Stimulated activated CD4-positive, alpha-beta T cell treated with anti-CD3 and anti-CD28 coated beads, Interleukin-12 subunit alpha, Interleukin-12 subunit beta, amount 100 ng/mL, for 4 hours (primary cell): ENCODE data around the gene SARM1.
"Not testable (repeated sequence)": the region's sequence is repeated elsewhere in the genome, so short reads cannot be mapped to it uniquely, and the experiment has no call there.

Experiments used
- DNase-seq: peaks from one replicate; pipeline ENCODE4 v3.0.0-alpha.2; 2020

SARM1 gene

DNA sequence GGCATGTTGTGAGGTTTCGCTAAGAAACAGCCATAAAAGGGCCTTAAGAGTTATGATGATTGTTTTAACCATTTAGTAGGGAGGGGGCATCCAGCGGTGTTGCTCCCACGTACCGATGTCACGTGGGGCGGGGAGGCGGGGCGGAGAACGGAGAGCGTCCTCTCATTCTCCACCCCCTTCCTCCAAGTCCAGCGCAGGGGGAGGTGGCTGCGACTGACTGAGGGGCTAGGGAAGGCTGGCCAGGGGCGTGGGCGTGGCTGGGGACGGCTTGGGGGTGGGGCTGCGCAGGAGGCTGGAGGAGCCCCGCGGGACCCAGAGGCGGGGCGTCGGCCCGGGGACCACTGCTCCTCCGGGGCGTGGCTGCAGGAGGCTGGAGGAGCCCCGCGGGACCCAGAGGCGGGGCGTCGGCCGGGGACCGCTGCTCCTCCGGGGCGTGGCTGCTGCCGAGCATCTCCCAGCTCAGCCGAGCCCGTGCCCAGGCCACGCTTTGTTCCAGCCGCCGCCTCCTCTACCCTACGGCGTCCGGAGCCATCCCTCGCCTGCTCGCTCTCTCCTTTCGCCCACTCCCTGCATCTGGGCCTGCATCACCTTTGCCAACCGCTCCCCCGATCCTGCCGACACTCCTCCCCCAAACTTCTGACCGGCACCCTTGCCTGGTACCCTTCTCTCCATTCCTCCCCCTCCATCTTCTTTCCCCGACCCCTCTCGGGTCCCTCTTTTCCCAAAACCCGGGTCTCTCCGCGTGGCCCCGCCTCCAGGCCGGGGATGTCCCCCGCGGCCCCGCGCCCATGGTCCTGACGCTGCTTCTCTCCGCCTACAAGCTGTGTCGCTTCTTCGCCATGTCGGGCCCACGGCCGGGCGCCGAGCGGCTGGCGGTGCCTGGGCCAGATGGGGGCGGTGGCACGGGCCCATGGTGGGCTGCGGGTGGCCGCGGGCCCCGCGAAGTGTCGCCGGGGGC lies at the start of gene SARM1:
TSS of gene SARM1 (plus strand) at position 450 of the 958 bp plus-strand sequence. CDS start at position 789, 339 bp downstream.
- DNase-seq = peak; percentile 80

DNA sequence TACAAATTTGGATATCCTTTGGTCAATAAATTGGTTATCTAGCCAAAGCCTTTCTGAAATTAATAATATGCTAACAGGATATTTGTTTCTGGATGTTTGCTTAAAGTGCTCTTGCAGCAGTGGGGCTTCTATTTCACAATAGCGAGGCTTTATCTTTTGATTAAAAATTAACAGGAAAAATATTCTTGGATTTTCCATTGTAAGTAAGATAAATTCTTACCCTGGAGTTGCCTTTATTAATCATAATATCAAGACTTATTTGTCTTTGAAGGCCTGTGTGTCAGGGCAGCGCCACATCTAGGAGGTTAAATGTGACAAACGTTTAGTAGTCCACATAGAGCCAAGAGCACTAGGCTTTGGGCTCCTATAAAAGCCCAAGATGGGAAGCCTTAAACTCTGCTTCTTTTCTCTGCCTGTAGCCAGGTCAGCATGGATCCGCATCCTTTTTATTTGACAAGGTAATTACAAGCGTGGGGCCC lies 47.2 kb upstream of the SARM1 start:
- DNase-seq = no peak

DNA sequence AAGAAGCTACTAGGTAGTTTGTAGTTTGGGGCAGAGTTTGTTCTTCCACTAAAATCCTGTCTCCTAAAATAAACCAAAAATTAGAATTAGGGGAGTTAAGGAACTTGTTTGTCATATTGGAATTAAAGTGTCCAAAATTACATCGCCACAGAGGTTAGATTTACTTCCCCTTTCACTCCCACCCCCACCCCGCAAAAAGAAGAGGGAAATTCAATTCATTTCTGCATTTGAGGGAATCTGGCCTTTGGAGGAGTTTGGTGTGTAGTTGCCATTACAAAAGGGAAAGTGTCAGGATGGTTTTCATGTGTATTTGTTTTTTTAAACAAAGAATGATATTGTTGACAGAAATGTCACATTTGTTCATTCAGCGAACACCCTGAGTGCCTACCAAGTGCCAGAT lies 46.7 kb upstream of the SARM1 start:
- no peak for DNase-seq

DNA sequence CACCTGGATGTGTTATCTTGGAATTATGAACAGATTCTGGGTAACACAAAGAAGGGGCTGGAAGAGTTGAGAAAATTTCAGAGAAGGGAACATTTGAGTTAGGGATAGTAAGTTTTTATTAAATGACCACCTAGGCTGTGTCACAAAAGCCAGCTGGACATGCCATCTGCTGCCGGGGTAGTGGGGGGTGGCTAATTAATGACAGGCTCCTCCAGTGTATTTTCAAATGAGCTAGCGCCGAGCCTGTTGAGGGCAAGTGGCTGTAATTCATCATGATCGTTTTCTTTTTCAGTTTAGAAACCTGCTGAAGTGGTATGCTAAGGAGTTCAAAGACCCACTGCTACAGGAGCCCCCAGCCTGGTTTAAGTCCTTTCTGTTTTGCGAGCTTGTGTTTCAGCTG lies 46.3 kb upstream of the SARM1 start:
- DNase-seq = no peak

DNA sequence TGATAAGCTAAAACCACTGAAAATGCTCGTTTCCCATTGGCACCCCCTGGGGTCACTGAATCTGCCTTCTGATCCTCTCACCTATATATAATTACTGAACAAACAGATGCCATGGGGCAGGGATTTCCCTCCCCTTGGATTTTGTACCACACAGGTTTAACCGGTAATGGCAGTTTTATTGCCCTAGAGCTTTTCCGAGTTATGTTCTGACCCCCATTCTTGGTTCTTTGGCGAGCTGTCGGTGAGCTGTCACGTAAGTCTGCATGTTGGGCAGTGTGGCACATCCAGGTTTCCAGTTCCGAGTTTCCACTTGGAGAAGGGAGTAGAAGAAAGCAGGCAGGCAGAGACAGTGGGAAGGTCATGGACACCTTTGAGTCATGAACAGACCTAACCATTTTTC lies 45.4 kb upstream of the SARM1 start:
- DNase-seq = no peak

DNA sequence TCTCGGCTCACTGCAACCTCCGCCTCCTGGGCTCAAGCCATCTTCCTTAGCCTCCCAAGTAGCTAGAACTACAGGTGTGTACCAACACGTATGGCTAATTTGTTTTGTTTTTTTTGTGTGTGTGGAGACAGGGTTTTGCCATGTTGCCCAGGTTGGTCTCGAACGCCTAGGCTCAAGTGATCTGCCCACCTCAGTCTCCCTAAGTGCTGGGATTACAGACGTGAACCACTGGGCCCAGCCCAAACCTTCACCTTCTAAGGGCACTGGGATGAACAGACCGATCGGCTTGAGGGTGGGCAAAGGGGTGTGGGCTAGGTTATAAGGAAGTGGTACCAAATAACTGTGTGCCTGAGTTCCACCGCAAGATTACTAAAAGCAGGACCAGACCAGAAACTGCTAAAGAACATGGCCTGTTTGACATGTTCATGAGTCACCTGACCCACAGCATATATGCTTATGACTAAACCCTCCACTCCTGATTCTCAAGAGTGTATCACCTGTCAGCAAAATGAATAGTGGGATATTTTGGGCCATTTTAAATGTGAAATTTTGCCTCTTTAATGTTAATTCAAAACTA lies 44.4 kb upstream of the SARM1 start:
- no peak for DNase-seq

DNA sequence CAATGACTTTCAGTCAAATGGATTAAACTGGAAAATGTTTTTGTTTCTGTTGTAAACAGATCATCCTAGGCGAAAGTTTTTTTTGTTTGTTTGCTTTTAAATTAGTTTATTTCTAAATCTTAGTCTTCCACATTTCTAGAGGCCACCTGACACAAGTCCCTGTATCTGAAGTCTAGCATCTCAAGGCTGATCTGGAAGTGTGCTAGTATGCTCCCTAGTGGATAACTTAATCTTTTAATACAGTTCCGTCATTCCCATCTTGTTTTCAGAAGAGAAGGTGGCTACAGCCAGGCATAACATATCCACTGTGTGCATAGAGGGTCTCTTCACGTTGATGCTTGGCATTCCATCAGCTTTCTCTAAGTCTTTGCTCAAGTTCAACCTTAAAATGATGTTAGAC lies 43.8 kb upstream of the SARM1 start:
- no peak for DNase-seq

DNA sequence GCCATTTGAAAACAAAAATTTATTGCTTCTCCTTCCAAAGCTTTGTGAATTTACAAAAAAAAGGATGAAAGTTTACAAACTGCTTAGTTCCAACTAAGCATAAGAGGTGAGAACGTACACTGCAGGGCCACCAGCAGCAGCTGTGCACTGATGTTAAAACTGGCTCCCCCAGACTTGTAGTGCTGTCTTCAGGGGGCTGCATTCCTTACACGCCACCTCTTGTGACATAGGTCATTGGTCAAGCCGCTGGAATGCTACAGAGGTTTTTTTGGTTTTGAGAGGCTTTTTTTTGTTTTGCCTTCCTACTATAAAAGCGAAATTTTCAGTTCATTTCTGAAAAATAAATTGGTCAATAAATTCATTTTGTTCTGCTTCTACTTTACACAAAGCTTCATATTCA lies 43.2 kb upstream of the SARM1 start:
- no peak for DNase-seq

DNA sequence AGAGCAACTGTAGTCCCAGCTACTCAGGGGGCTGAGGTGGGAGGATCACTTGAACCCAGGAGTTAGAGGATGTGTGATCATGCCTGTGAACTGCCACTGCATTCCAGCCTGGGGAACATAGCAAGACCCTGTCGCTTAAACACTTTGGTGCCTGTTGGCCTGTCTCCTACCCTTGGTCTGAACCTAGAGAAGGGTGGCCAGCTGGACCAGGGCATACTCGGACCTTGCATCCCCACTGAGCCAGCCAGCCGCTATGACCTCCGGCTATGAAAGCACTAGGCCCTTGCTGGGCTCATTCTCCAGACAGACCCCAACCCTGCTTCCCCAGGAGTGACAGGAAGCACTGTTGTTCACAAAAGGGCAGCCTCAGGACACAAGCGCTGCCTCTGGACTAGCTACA lies 40.8 kb upstream of the SARM1 start:
- no peak for DNase-seq

DNA sequence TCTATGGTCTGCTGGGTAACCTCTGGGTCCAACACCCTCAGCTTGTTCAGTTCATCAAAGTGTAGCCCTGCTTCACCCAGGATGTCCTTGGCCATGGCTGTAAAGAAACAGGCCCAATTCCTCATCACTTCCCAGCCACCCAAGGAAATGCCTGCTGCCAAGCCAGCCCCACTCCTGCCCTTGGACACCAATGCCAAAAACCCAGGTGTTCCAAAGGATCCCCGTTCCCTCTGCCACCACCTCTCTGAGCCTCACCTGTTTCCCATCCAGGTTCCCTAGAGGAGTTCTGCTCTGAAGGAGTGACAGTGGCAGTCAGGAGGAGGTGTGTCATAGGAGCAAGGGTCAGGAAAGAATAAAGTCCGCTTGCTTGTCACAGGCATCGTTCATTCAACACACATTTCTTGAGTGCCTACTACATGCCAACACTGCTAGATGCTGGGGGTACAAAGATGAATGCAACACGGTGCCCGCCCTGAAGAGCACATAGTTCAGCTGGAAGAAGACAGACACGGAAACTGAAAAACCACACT lies 39.5 kb upstream of the SARM1 start:
- DNase-seq = no peak

DNA sequence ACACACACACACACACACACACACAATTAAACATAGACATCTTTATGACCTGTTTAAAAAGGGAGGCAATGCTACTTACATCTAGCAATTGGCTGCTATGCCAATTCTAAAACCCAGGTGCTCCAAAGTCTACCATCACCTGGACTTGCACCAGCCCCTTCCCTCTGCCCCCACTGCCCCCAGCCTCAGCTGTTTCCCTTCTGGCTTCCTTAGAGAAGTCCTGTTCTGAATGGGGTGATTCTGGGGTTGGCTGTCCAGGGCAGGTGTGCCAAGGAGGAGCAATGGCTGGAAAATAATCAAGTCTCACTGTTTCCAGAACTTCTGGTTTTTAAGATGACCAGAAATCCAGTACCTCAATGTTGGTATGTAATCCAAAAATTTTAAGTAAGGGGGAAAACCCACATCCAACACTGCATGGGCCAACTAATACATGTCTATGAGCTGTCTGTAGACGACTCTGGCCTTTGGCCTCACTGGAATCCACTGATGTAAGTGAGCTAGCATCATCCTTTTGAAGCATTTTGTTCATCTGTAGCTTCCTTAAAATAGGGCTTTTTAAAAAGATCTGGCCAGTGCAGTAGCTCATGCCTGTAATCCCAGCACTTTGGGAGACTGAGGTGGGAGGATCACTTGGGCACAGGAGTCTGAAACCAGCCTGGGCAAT lies 38.3 kb upstream of the SARM1 start:
- no peak for DNase-seq

DNA sequence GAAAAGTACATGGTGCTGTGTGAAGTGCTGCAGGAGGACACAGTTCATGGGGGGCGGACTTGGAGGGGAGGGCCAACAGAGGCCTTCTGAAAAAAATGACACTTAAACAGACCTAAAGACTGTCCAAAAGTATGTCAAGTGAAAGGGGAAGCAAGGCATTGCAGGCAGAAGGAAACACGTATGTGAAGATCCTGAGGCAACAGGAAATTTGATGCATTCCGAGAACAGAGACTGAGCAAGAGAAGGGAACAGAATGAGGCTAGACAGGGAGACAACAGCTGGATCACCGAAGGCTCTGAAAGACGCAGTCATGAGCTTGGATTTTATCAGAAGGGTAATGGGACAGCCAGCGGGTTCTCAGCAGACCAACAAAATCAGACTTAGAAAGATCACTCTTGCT lies 37.3 kb upstream of the SARM1 start:
- DNase-seq = no peak

DNA sequence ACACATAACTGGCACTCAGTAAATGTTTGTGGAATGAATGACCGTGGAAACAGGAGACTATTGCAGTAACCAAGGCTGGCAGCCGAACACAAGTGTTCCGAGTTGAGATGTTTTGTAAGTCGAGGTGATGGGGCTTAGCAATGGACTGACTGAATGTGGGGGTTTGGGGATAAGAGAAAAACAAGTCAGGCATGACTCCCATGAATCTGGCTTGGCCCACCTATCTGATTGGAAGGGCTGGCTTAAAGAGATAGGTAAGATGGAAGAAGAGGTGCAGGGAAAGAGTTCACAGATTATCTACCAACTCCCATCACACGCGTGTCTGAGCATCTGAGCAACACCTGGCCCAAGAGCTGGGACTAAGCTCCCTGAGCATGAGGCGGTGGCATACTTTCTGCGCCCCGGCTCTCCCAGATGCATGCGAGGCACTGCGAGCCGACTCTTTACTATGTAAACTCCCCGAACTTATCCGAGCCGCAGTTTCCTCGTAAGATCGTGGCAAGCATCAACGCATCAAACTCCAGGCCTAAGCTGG lies 36.8 kb upstream of the SARM1 start:
- no peak for DNase-seq

DNA sequence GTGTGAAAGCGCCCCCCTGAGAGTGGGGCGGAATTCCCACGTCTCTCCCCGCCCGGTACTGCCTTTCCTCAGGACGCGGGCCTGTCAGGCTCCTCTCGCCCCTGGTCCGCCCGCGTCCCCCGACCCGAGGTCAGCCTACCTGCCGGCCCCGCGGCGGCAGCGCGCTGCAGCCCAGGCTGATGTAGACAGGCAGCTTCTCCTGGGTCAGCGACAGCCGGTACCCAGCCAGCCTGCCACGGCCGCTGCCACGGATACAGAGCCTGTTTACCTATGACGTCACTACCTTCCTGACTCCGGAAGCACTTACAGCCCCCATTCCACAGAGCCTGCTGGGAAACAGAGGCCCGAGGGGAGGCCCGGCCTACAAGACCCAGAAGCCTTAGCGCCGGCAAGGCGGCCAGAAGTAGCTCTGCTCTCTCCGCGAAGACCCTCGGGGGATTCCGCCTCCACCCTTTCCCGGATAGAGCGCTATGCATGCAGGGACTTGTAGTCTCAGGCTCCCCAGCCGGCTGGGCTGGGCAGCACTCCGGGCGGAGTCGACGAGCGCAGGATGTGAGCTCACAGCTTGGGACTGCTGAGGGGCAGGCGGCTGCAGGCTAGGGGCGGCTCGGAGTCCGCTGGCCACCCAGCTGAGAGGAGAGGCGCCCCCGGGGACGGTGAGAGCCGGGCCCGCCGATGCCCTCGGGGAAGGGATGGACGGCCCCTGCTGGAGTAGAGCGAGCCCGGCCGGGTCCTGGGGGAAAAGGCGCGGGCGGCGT lies 36.1 kb upstream of the SARM1 start, which contains the start of the genes IFT20 and TNFAIP1:
TSS of gene IFT20 (minus strand) at position 272 of the 758 bp plus-strand sequence. CDS start 3,487 bp downstream, outside the sequence.
TSS of gene TNFAIP1 (plus strand) at position 561 of the 758 bp plus-strand sequence. CDS start 3,761 bp downstream, outside the sequence.
- DNase-seq = peak; percentile 93

DNA sequence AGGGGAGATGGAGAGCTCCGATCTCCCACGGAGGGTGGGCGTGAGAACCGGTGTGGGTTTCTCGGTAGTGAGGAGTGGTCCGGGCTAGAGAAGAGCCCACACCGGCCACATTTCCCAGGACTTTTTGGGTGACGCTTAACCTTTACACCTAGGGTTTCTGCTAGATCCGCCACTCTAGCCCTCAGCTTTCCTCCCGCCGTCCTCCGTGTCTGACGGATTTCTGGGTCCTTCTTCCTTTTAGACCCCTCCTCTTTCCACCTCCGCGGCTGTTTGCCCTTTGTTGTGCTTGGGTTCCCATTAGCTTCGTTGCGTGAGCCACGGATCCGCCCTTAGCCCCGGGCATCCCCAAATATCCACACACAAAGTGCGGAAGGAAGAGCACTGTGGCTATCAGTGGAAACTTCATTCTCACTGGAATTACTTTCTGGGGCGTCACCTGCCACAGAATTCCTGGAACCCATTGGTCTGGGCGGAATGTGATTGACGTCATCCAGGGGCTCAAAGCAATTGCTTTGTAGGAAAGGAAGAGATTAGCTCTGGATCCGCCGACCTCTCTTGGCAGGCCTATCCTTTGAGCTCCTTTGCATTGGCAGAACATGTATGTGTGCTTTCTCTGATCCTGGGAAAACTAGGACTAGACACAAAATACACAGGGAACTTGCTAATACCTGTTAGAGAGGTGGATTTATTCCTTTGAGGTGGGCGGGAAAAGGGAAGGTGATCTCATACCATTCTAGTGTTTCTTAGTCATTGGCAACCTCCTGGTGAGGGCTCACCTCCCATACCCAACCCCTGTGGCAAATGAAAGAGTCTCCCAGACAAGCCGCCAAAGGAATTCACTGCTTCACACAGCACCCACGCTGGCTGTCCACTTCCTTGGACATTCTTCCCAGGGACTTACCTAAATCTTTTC lies 35.3 kb upstream of the SARM1 start:
- peak; percentile 32 for DNase-seq

DNA sequence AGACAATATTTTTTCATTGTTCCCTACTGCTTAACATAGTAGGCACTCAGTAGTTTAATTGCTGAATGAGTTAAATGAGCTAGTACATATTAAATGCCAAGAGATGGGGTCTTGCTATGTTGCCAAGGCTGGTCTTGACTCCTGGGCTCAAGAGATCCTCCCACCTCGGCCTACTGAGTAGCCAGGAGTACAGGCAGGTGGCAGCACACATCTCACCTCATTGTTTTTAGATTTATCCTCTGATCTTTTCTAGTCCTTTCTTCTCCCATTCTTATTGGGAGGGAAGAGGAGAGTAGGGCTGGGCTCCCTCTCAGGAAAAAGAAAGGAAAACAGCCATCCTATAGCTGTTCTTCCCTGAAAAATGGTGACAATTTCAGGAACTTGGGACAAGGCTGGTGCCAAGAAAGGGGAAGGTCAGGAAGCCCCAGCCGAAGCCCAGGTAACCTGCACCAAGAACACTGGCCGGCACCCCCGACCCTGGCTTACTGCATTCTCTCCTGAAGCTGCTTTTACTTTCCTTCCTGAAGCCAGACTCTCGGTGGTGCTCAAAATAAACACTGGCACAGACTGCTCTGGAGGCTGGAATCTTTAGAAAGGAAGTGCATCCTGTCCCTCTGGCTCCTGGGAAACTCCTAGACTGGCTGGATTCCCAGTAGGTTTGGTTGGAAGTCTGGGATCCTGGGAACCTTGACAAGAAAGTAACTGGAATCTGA lies 33.3 kb upstream of the SARM1 start:
- DNase-seq = no peak

DNA sequence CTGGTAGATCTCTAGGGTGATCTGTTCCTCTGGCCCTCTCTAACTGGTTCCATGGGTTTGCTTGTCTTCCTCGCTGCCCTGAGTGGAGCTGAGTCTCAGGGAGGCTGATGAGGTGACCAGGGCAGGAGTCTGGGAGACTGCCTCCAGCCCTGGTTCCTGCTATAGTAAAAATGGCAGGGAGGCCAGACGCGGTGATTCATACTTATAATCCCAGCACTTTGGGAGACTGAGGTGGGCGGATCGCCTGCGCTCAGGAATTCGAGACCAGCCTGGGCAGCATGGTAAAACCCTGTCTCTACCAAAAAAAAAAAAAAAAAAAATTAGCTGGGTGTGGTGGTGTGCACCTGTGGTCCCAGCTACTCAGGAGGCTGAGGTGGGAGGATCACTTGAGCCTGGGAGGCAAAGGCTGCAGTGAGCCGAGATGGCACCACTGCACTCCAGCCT lies 32.7 kb upstream of the SARM1 start:
- DNase-seq = not testable (repeated sequence)

DNA sequence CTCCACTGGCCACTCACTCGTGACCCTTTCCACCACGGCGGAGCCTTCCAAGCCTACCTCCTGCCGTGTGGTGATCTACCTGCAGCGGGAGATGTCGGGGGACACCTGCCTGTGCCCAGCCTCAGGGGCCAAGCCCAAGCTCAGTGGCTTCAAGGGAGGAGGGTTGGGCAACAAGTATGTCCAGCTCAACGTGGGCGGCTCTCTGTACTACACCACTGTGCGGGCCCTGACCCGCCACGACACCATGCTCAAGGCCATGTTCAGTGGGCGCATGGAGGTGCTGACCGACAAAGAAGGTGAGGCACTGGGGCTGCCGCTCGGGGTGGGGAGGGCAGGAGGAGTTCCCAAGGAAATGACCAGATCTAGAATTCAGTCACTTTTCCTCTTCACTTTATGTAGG lies 32.1 kb upstream of the SARM1 start:
- DNase-seq = no peak

DNA sequence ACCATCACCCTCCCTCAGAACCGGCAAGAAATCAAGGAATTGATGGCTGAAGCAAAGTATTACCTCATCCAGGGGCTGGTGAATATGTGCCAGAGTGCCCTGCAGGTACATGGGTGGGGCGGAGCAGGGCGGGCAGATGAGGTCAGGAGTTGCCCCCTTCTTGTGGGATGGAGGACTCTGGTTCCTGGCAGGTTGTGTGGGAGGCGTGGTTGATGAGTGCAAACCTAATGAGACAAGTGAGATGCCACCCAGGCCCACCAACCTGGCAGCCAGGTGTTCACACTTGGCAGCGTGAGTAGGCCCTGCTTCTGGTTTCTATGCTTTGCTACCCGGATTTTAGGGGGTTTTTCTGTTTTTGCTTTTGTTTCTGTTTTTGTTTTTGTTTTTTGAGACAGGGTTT lies 31.1 kb upstream of the SARM1 start:
- no peak for DNase-seq

DNA sequence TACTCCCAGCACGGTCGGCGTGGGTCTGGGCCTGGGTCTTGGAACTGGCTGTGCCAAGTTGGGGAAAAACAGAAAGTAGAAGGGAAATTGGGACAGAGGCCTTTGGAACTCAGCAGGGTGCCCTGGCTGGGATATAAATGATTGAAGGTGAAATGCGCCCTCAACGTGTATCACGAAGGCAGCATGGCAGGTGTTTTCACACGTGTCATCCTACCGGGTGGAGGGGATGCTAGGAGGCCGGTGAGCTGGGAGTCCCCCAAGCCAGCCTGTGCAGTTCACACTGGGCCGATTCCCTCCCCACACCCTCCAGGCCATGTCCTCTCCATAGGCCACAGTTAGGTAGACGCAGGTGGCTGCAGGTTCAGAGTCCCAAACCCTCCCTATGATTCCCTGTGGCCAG lies 30.0 kb upstream of the SARM1 start:
- DNase-seq = no peak
